ENCODE data around the gene FN3KRP.
"Not testable (repeated sequence)": the region's sequence is repeated elsewhere in the genome, so short reads cannot be mapped to it uniquely, and the experiment has no call there.

The FN3KRP gene

DNA sequence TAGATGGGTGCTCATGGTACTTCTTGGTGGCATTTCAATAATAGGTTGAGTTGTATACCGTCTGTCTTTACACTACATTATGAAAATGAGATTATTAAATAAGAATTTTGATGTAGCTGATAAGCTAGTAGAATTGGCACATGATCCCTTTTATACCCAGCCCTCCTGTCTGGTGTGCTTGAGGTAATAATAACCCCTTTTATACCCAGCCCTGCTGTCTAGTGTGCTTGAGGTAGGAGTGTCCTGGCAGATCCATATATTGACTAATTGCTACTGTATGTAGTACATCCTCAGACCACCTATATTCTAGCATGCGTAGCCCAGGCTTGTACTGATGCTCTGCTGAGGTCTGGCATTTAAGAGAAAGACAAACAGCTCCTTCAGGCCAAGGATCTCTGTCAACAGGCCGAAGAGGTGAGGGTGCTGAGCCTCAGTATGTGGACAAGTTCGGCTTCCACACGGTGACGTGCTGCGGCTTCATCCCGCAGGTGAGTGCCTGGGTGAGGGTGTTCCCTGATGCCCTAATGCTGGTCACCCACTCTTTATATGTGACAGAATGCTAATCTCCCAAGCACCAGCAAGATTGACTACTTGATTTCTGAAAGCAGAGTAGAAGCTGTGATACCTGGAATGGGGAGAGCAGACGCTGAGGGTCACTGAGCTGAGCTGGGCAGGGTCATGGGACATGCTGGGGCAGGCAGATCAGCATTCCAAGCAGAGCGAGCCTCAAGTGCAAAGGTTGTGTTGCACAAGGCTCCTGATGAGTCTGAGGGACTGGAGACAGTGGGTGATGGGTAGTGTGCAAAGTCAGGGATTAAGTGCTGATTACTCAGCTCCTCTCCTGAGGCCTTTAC lies 24.6 kb downstream of the FN3KRP start:
- TF ChIP-seq, protein P1, sequence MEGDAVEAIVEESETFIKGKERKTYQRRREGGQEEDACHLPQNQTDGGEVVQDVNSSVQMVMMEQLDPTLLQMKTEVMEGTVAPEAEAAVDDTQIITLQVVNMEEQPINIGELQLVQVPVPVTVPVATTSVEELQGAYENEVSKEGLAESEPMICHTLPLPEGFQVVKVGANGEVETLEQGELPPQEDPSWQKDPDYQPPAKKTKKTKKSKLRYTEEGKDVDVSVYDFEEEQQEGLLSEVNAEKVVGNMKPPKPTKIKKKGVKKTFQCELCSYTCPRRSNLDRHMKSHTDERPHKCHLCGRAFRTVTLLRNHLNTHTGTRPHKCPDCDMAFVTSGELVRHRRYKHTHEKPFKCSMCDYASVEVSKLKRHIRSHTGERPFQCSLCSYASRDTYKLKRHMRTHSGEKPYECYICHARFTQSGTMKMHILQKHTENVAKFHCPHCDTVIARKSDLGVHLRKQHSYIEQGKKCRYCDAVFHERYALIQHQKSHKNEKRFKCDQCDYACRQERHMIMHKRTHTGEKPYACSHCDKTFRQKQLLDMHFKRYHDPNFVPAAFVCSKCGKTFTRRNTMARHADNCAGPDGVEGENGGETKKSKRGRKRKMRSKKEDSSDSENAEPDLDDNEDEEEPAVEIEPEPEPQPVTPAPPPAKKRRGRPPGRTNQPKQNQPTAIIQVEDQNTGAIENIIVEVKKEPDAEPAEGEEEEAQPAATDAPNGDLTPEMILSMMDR (IDR thresholded peaks at IDR 0.05; ENCODE audit: borderline replicate concordance, insufficient read depth, low read depth, low read length), result no peak
- no peak overlapping the region for H3K4me3 ChIP-seq (ENCODE audit: low read depth, low read length)

DNA sequence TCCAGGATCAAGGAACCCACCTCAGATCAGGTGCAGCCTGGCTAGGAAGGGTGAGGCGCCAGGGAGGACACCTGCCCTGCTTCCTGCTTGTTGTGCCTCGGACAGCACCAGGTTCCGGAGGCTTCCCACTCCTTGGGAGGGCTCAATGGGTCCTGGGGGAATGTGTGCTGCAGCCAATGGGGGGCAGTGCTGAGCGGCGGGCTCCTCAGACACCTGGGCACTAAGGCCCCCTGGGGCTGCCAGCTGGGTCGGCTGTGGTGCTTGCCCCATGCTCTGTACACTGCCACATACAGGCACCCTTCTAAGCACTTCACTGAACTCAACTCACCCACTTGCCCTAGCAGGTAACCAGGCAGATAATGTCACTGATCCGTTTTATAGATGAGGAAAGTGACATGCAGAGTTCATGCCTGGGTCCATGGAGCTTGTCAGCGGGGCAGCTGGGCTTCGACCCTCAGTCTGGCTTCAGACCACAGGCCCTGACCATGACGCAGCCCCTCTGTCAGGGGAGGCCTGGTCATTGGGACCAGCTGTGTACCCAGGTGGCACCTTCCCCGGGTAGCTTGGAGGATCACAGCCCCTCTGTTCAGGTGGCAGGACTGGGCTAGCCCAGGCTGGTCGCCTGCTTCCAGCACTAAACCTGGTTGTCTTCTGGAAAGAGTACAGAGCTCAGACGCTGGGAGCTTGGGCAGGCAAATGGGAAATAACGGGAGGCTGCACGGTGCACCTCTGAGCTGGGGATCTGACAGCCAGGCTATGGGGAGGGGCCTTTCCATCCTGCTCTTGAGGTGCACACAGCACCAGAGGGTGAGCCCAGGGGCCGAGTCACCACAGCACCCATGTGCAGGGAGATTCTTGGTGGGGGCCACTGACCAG lies 27.1 kb downstream of the FN3KRP start:
- H3K4me3 ChIP-seq (ENCODE audit: low read depth, low read length), result no peak overlapping the region
- TF ChIP-seq, protein P1 (IDR thresholded peaks at IDR 0.05; ENCODE audit: borderline replicate concordance, insufficient read depth, low read depth, low read length), result no peak

- H3K4me3 ChIP-seq (ENCODE audit: low read depth, low read length), result not testable (repeated sequence)
These were observed 28.2 kb downstream of the FN3KRP start for GRCh38 chr17:82744736-82745135.

DNA sequence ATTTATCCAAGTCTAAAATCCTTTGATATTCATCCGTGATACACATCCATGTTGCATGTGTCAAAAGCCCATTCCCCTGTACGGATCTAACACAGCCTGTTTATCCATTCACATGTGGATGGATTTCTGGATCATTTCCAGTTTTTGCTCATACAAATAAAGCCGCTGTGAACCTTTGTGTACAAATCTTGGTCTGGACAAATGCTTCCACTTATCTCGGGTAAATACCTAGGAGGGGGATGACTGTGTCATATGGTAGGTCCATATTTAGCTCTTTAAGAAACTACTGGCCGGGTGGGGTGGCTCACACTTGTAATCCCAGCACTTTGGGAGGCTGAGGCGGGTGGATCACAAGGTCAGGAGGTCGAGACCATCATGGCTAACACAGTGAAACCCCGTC lies 29.0 kb downstream of the FN3KRP start:
- no peak overlapping the region for H3K4me3 ChIP-seq (ENCODE audit: low read depth, low read length)
- TF ChIP-seq, protein P1 (IDR thresholded peaks at IDR 0.05; ENCODE audit: borderline replicate concordance, insufficient read depth, low read depth, low read length), result no peak

GRCh38 chr17:82748756-82749155 lies 32.2 kb downstream of the FN3KRP start:
- H3K4me3 ChIP-seq (ENCODE audit: low read depth, low read length), result no peak overlapping the region
- TF ChIP-seq, protein P1 (IDR thresholded peaks at IDR 0.05; ENCODE audit: borderline replicate concordance, insufficient read depth, low read depth, low read length), result no peak

DNA sequence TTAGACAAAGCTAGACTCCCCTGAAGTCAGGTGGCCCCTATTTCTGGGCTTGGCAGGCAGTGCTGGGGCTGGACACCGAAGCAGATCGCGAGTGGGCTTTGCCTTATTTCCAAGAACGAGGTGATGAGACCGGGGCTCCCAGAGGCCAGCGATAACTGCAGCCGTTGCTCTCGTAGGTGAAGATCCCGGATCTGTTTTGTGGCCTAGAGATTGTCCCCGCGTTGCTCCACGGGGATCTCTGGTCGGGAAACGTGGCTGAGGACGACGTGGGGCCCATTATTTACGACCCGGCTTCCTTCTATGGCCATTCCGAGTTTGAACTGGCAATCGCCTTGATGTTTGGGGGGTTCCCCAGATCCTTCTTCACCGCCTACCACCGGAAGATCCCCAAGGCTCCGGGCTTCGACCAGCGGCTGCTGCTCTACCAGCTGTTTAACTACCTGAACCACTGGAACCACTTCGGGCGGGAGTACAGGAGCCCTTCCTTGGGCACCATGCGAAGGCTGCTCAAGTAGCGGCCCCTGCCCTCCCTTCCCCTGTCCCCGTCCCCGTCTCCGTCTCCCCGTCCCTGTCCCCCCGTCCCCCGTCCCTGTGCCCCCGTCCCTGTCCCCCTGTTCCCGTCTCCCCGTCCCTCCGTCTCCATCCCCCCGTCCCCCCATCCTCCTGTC lies 33.9 kb downstream of the FN3KRP start:
- H3K4me3 ChIP-seq (ENCODE audit: low read depth, low read length), result no peak overlapping the region
- TF ChIP-seq, protein P1 (IDR thresholded peaks at IDR 0.05; ENCODE audit: borderline replicate concordance, insufficient read depth, low read depth, low read length), result no peak

DNA sequence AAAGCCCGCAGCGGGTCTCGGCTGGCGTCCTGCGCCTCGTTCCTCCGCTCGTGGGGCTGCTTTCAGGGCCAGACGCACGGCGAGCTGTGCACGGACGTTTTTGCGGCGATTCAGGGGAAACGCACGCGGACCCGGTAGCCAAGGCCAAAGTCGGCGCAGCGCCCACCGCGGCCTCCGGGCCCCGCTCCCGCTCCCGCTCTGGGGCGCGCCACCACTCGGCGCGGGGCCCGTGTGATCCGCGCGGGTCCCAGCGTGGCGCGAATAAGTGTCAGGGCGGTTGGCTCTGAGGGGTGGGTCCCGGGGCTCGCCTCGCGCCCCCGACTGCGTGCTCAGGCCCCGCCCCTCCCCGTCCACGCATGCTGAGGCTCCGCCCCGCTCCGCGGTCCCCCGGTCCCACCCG lies 34.7 kb downstream of the FN3KRP start:
- H3K4me3 ChIP-seq (ENCODE audit: low read depth, low read length), result peak overlapping the region; percentile 38
- TF ChIP-seq, protein P1 (IDR thresholded peaks at IDR 0.05; ENCODE audit: borderline replicate concordance, insufficient read depth, low read depth, low read length), result 0 out of 2 replicates have a peak, but pooled peaks have one; percentile 14
